Loucy (cell line): ENCODE results near the gene C1QTNF1.

Source experiments
- CTCF ChIP-seq: fragments of 200-600 bp; sonication (generic); conservative IDR thresholded peaks from 2 replicates; pipeline ENCODE4 v1.5.1; 2014; ENCODE audit warnings: mild to moderate bottlenecking, antibody characterized with exemption, low read length
- EZH2phosphoT487 ChIP-seq: fragments of 200-600 bp; IDR thresholded peaks from 2 replicates; pipeline ENCODE4 v1.6.1; 2018; ENCODE audit warnings: antibody characterized with exemption, mild to moderate bottlenecking, moderate library complexity, borderline replicate concordance

GRCh38 chr17:79057737-79058385 is 33.9 kb downstream of the C1QTNF1 start:
- TF ChIP-seq CTCF (no peak), EZH2phosphoT487 (no peak)
